H1 (cell line): Measurements from ENCODE around the gene SCYL1. TPM values are rescaled to one million over a fixed set of nuclear protein-coding genes. Genes with fewer than 3 reads are reported as not detected.

Experiments used
- BCL11A ChIP-seq, 2 experiments: IDR thresholded peaks; one replicate each; pipeline ENCODE4 v1.6.1; 2011; ENCODE audit warnings: low read depth in 2 of 2, low read length in 2 of 2, mild to moderate bottlenecking in 2 of 2
- CTCF ChIP-seq, 3 experiments: IDR thresholded peaks; 1 replicate in 2 of 3; 2 replicates in 1 of 3; pipeline versions ENCODE4 v1.5.1 to v1.6.1; 2011; ENCODE audit warnings: low read length in 3 of 3, mild to moderate bottlenecking in 3 of 3, inconsistent platforms in 2 of 3, low read depth in 1 of 3, moderate library complexity in 1 of 3; ENCODE audit not compliant: insufficient read depth in 1 of 3; ENCODE audit errors: control extremely low read depth in 1 of 3
- EGR1 ChIP-seq: IDR thresholded peaks from 2 replicates; pipeline ENCODE4 v1.6.1; 2011; ENCODE audit warnings: low read depth, low read length, borderline replicate concordance
- EP300 ChIP-seq, 2 experiments: IDR thresholded peaks; 1 replicate in 1 of 2; 2 replicates in 1 of 2; pipeline ENCODE4 v1.6.1; 2011 to 2012; ENCODE audit warnings: low read depth in 2 of 2, low read length in 2 of 2, mild to moderate bottlenecking in 2 of 2, borderline replicate concordance in 1 of 2, inconsistent platforms in 1 of 2, moderate library complexity in 1 of 2
- FOSL1 ChIP-seq: IDR thresholded peaks from 2 replicates; pipeline ENCODE4 v1.6.1; 2011; ENCODE audit warnings: mild to moderate bottlenecking, low read depth, low read length, moderate library complexity; ENCODE audit not compliant: insufficient read depth
- HDAC2 ChIP-seq, 2 experiments: fragments of 300-600 bp in 1 of 2; sonication (generic) in 1 of 2; IDR thresholded peaks; 2 replicates each; pipeline ENCODE4 v1.6.1; 2011 to 2012; ENCODE audit warnings: low read depth in 2 of 2, low read length in 2 of 2, mild to moderate bottlenecking in 2 of 2, moderate library complexity in 2 of 2, borderline replicate concordance in 1 of 2, inconsistent platforms in 1 of 2
- HDAC6 ChIP-seq: IDR thresholded peaks from one replicate; pipeline ENCODE4 v1.7.1; 2012; ENCODE audit warnings: low read depth, mild to moderate bottlenecking, inconsistent platforms, low read length, moderate library complexity
- KDM1A ChIP-seq: fragments of 200-600, 300-600 bp; sonication (generic); IDR thresholded peaks from 2 replicates; pipeline ENCODE4 v1.7.1; 2016; ENCODE audit warnings: mild to moderate bottlenecking, low read length, borderline replicate concordance
- KDM4A ChIP-seq: IDR thresholded peaks from one replicate; pipeline ENCODE4 v1.7.1; 2012; ENCODE audit warnings: low read depth, mild to moderate bottlenecking, moderate library complexity, low read length, inconsistent platforms; ENCODE audit not compliant: severe bottlenecking
- KDM5A ChIP-seq: fragments of 200-600 bp; IDR thresholded peaks from 2 replicates; pipeline ENCODE4 v1.7.1; 2012; ENCODE audit warnings: mild to moderate bottlenecking, low read length, inconsistent platforms, mixed read lengths
- MAFK ChIP-seq: IDR thresholded peaks from 2 replicates; pipeline ENCODE4 v1.6.1; 2012; ENCODE audit warnings: low read depth, mild to moderate bottlenecking, improper control_type of control experiment, low read length
- MAX ChIP-seq: IDR thresholded peaks from 2 replicates; pipeline ENCODE4 v1.6.1; 2012; ENCODE audit warnings: inconsistent platforms
- POLR2A ChIP-seq, 2 experiments: IDR thresholded peaks; 1 replicate in 1 of 2; 2 replicates in 1 of 2; pipeline ENCODE4 v1.6.1; 2011; ENCODE audit warnings: low read depth in 2 of 2, low read length in 2 of 2, mild to moderate bottlenecking in 2 of 2; ENCODE audit errors: control extremely low read depth in 1 of 2
- RFX5 ChIP-seq: IDR thresholded peaks from 2 replicates; pipeline ENCODE4 v1.6.1; 2011; ENCODE audit warnings: low read depth, low read length, improper control_type of control experiment, borderline replicate concordance
- RNF2 ChIP-seq: fragments of 200-900, 300-1000 bp; sonication (generic); IDR thresholded peaks from 2 replicates; pipeline ENCODE4 v1.7.1; 2016; ENCODE audit warnings: borderline replicate concordance, low read depth, mild to moderate bottlenecking, antibody characterized with exemption, low read length; ENCODE audit not compliant: poor library complexity, severe bottlenecking; ENCODE audit errors: missing control alignments
- SP1 ChIP-seq: IDR thresholded peaks from 2 replicates; pipeline ENCODE4 v1.6.1; 2011; ENCODE audit warnings: low read depth, low read length
- TAF1 ChIP-seq: IDR thresholded peaks from 2 replicates; pipeline ENCODE4 v1.6.1; 2011; ENCODE audit warnings: mild to moderate bottlenecking, low read depth, low read length
- TCF12 ChIP-seq: IDR thresholded peaks from 2 replicates; pipeline ENCODE4 v1.6.1; 2011; ENCODE audit warnings: low read depth, mild to moderate bottlenecking, low read length
- ZNF274 ChIP-seq: IDR thresholded peaks from 2 replicates; pipeline ENCODE4 v1.7.0; 2012; ENCODE audit warnings: low read length, borderline replicate concordance; ENCODE audit errors: extremely low read depth
- polyA plus RNA-seq, 7 experiments: library from polyadenylated mRNA; depleted of rRNA in 3 of 7; stranded (reverse) in 5 of 7; unstranded in 2 of 7; fragments of >200 nt in 5 of 7; fragments of 200-250 nt in 2 of 7; gene quantifications; 1 replicate in 5 of 7; 2 replicates in 1 of 7; 4 replicates in 1 of 7; pipeline versions ENCODE4 v1.2.1 to v1.2.3, GENCODE V29; 2011 to 2013; ENCODE audit warnings: missing spikeins in 2 of 7, mixed read lengths in 2 of 7
- total RNA-seq: library from RNA; stranded (reverse); fragmentation: NEBNext Ultra II Directional; extraction: Animal tissue kit (Norgen Biotek cat#: 25700); gene quantifications from 2 replicates; pipeline ENCODE4 v1.2.1, GENCODE V29; 2021

SCYL1 gene
- total and polyA plus RNA-seq, 2 of the 8 experiments (the other 6 are each of a cell fraction or from before 2014, with no cell fraction given), result 59.8 to 77.7 TPM

- TF ChIP-seq MAFK (no peak), HDAC6 (no peak), KDM5A (no peak; the same call in 1 of the 2 replicates), FOSL1 (no peak), MAX (peak; percentile 78), SP1 (peak; percentile 96), TAF1 (peak; percentile 69; the same call in 1 of the 2 replicates), KDM1A (no peak), TCF12 (no peak), BCL11A (IDR thresholded peaks at IDR 0.05; ENCODE audit: low read depth in 2 of 2, low read length in 2 of 2) (no peak), CTCF (IDR thresholded peaks at IDR 0.05; ENCODE audit: control extremely low read depth in 1 of 3, insufficient read depth in 1 of 3, low read depth in 1 of 3, low read length in 3 of 3) (no peak), RFX5 (peak; percentile 87), EP300 (IDR thresholded peaks at IDR 0.05; ENCODE audit: borderline replicate concordance in 1 of 2, low read depth in 2 of 2, low read length in 2 of 2) (no peak; a peak in 1 of 3 replicates), KDM4A (no peak), POLR2A (IDR thresholded peaks at IDR 0.05; ENCODE audit: control extremely low read depth in 1 of 2, low read depth in 2 of 2, low read length in 2 of 2) (peak in 1 of 2 experiments; percentile 68; a peak in 2 of 3 replicates), EGR1 (no peak), HDAC2 (IDR thresholded peaks at IDR 0.05; ENCODE audit: borderline replicate concordance in 1 of 2, low read depth in 2 of 2, low read length in 2 of 2) (no peak), ZNF274 (no peak), RNF2 (no peak)
These were observed 37.2 kb upstream of the SCYL1 start (continued) for GRCh38 chr11:65487467-65488272.
